K562 (cell line): ENCODE measurements around the gene CHAMP1. TPM values are rescaled to one million over a fixed set of nuclear protein-coding genes. Genes with fewer than 3 reads are reported as not detected.
A peak's percentile ranks its signal among the peaks of the same experiment; 100 is the strongest.

Experiments
- ERF ChIP-seq: fragments of 450-650 bp; formaldehyde crosslinking; IDR thresholded peaks from 2 replicates; pipeline ENCODE4 v1.4.0; 2020; ENCODE audit warnings: mild to moderate bottlenecking, mixed read lengths
- GTF2E2 ChIP-seq: fragments of 200-800 bp; sonication (Bioruptor generic); IDR thresholded peaks from 2 replicates; pipeline ENCODE4 v1.6.1; 2016; ENCODE audit warnings: missing genetic modification characterization, missing compliant biosample characterization
- LCOR ChIP-seq: sonication (generic); formaldehyde crosslinking; IDR thresholded peaks from 2 replicates; pipeline ENCODE4 v1.8.0; 2022; ENCODE audit warnings: mild to moderate bottlenecking, missing genetic modification reagents
- MED1 ChIP-seq: sonication (generic); formaldehyde crosslinking; IDR thresholded peaks from 2 replicates; pipeline ENCODE4 v1.8.1; 2023; ENCODE audit warnings: missing genetic modification reagents, borderline replicate concordance
- MGA ChIP-seq: fragments of 450-650 bp; IDR thresholded peaks from 2 replicates; pipeline ENCODE4 v1.6.1; 2016; ENCODE audit warnings: mild to moderate bottlenecking, moderate library complexity
- NR3C1 ChIP-seq: sonication (generic); formaldehyde crosslinking; IDR thresholded peaks from 2 replicates; pipeline ENCODE4 v1.8.1; 2022; ENCODE audit warnings: missing genetic modification reagents
- RAD21 ChIP-seq, 2 experiments: fragments of 250-450 bp in 1 of 2; fragments of 450-650 bp in 1 of 2; sonication (Bioruptor Pico) in 1 of 2; formaldehyde crosslinking in 1 of 2; IDR thresholded peaks in 1 of 2; conservative IDR thresholded peaks in 1 of 2; 2 replicates each; pipeline versions ENCODE4 v1.4.0 to v1.8.0; 2020 to 2022; ENCODE audit warnings: mild to moderate bottlenecking in 2 of 2, moderate library complexity in 1 of 2
- RBM15 ChIP-seq: fragments of 200-400 bp; formaldehyde crosslinking; IDR thresholded peaks from 2 replicates; pipeline ENCODE4 v1.6.1; 2018; ENCODE audit warnings: mild to moderate bottlenecking, low read length, moderate library complexity; ENCODE audit not compliant: insufficient read depth
- TCFL5 ChIP-seq: fragments of 250-450 bp; sonication (Bioruptor Pico); conservative IDR thresholded peaks from 2 replicates; pipeline ENCODE4 v1.6.1; 2021; ENCODE audit warnings: mild to moderate bottlenecking, moderate library complexity, matching md5 sums
- ZBTB34 ChIP-seq: fragments of 250-450 bp; sonication (Bioruptor Pico); IDR thresholded peaks from 2 replicates; pipeline ENCODE4 v1.8.0; 2021; ENCODE audit warnings: mild to moderate bottlenecking, moderate library complexity
- ZBTB9 ChIP-seq: fragments of 450-650 bp; formaldehyde crosslinking; IDR thresholded peaks from 2 replicates; pipeline ENCODE4 v1.4.0; 2020; ENCODE audit warnings: mild to moderate bottlenecking, moderate library complexity
- ZNF165 ChIP-seq: fragments of 250-450 bp; sonication (Bioruptor Pico); IDR thresholded peaks from 2 replicates; pipeline ENCODE4 v1.4.0; 2020; ENCODE audit warnings: borderline replicate concordance
- polyA plus RNA-seq, 8 experiments: library from polyadenylated mRNA; depleted of rRNA in 4 of 8; stranded (reverse) in 5 of 8; unstranded in 3 of 8; fragments of >200 nt; fragmentation: Nextera tagmentation in 2 of 8; fragmentation: Illumina TruSeq in 1 of 8; extraction: Ambion mirVana in 2 of 8; extraction: Trizol in 1 of 8; gene quantifications; 2 replicates each; pipeline versions ENCODE4 v1.2.1 to v1.2.3, GENCODE V29; 2011 to 2014; ENCODE audit warnings: inconsistent platforms in 1 of 8, missing spikeins in 1 of 8
- total RNA-seq, 7 experiments: library from RNA; depleted of rRNA in 6 of 7; stranded (reverse); fragments of >200 nt in 6 of 7; fragmentation: Illumina TruSeq in 2 of 7; extraction: Trizol in 2 of 7; gene quantifications; 2 replicates each; pipeline versions ENCODE4 v1.2.1 to v1.2.3, GENCODE V29; 2011 to 2021; ENCODE audit warnings: low replicate concordance in 1 of 7

The CHAMP1 gene
- total and polyA plus RNA-seq, 9 of the 15 experiments (the other 6 are each of a cell fraction or from before 2014, with no cell fraction given), result 0.70 to 40.6 (median 15.3) TPM

- TF ChIP-seq MGA (peak; percentile 25; the same call in 1 of the 2 replicates), LCOR (CRISPR knock-in tag) (no peak), NR3C1 (CRISPR knock-in tag) (peak; percentile 51; the same call in 1 of the 2 replicates), GTF2E2 (tag) (peak; percentile 53; the same call in 1 of the 2 replicates), RAD21 (CRISPR knock-in tag; conservative IDR thresholded peaks at IDR 0.05 in 1 of 2, IDR thresholded peaks at IDR 0.05 in 1 of 2) (no peak), MED1 (CRISPR knock-in tag) (no peak), RBM15 (no peak), ERF (CRISPR knock-in tag) (no peak), ZBTB34 (no peak), ZNF165 (no peak), ZBTB9 (CRISPR knock-in tag) (peak; percentile 56; the same call in 1 of the 2 replicates), TCFL5 (no peak)
Measured at GRCh38 chr13:114314074-114314912, at the start of gene CHAMP1 (continued).
